GM12878 (cell line): ENCODE measurements around the gene LPGAT1. TPM values are rescaled to one million over a fixed set of nuclear protein-coding genes. Genes with fewer than 3 reads are reported as not detected.

Experiments
- ATF7 ChIP-seq: fragments of 450-650 bp; IDR thresholded peaks from 2 replicates; pipeline ENCODE4 v1.6.1; 2016; ENCODE audit warnings: low read depth, mild to moderate bottlenecking
- CBFB ChIP-seq: IDR thresholded peaks from 2 replicates; pipeline ENCODE4 v1.6.1; 2016; ENCODE audit warnings: antibody characterized with exemption, low read depth
- EED ChIP-seq: sonication (generic); IDR thresholded peaks from 2 replicates; pipeline ENCODE4 v1.6.1; 2016; ENCODE audit warnings: antibody characterized with exemption, low read depth
- ETV6 ChIP-seq, 2 experiments: fragments of 450-650 bp in 1 of 2; IDR thresholded peaks in 1 of 2; conservative IDR thresholded peaks in 1 of 2; 2 replicates each; pipeline ENCODE4 v1.6.1; 2014; ENCODE audit warnings: antibody characterized with exemption in 1 of 2, borderline replicate concordance in 1 of 2, low read depth in 1 of 2, mild to moderate bottlenecking in 1 of 2, moderate library complexity in 1 of 2
- EZH2 ChIP-seq: IDR thresholded peaks from 2 replicates; pipeline ENCODE4 v1.6.1; 2012; ENCODE audit warnings: low read depth, mild to moderate bottlenecking, control low read depth, inconsistent platforms, low read length, borderline replicate concordance; ENCODE audit not compliant: control insufficient read depth
- HDAC6 ChIP-seq: fragments of 200-600 bp; sonication (generic); IDR thresholded peaks from one replicate; pipeline ENCODE4 v1.8.0; 2017; ENCODE audit warnings: antibody characterized with exemption; ENCODE audit not compliant: unreplicated experiment
- IKZF1 ChIP-seq: fragments of 450-650 bp; conservative IDR thresholded peaks from 2 replicates; pipeline ENCODE4 v1.6.1; 2017; ENCODE audit warnings: antibody characterized with exemption, mild to moderate bottlenecking
- KDM1A ChIP-seq: fragments of 200-600 bp; sonication (generic); IDR thresholded peaks from 2 replicates; pipeline ENCODE4 v1.6.1; 2016; ENCODE audit warnings: borderline replicate concordance
- KLF5 ChIP-seq: fragments of 450-650 bp; IDR thresholded peaks from 2 replicates; pipeline ENCODE4 v1.6.1; 2014; ENCODE audit warnings: mild to moderate bottlenecking; ENCODE audit not compliant: partially characterized antibody
- MEF2A ChIP-seq: IDR thresholded peaks from 2 replicates; pipeline ENCODE4 v1.6.1; 2011; ENCODE audit warnings: low read depth, mild to moderate bottlenecking, low read length, moderate library complexity; ENCODE audit not compliant: insufficient read depth
- NR2C1 ChIP-seq: fragments of 450-650 bp; IDR thresholded peaks from 2 replicates; pipeline ENCODE4 v1.6.1; 2017; ENCODE audit warnings: antibody characterized with exemption, mild to moderate bottlenecking, moderate library complexity
- POU2F2 ChIP-seq: IDR thresholded peaks from 3 replicates; pipeline ENCODE4 v1.6.1; 2011; ENCODE audit warnings: low read depth, mild to moderate bottlenecking, low read length, borderline replicate concordance
- RB1 ChIP-seq: fragments of 450-650 bp; formaldehyde crosslinking; IDR thresholded peaks from 2 replicates; pipeline ENCODE4 v1.6.1; 2017; ENCODE audit warnings: mild to moderate bottlenecking, borderline replicate concordance
- SMAD5 ChIP-seq: IDR thresholded peaks from 2 replicates; pipeline ENCODE4 v1.6.1; 2016; ENCODE audit warnings: antibody characterized with exemption, low read depth
- TCF12 ChIP-seq: IDR thresholded peaks from 2 replicates; pipeline ENCODE4 v1.6.1; 2011; ENCODE audit warnings: low read depth, mild to moderate bottlenecking, low read length
- polyA plus RNA-seq, 11 experiments: library from polyadenylated mRNA; depleted of rRNA in 4 of 11; unstranded in 6 of 11; stranded (reverse) in 5 of 11; fragments of >200 nt; fragmentation: Nextera tagmentation in 4 of 11; fragmentation: Illumina TruSeq in 1 of 11; extraction: Ambion mirVana in 4 of 11; extraction: Trizol in 1 of 11; gene quantifications; 1 replicate in 1 of 11; 2 replicates in 10 of 11; pipeline versions ENCODE4 v1.2.1 to v1.2.3, GENCODE V29; 2011 to 2016; ENCODE audit warnings: inconsistent platforms in 2 of 11, missing spikeins in 2 of 11, low read depth in 1 of 11
- total RNA-seq, 4 experiments: library from RNA; depleted of rRNA in 3 of 4; stranded (reverse); fragments of >200 nt in 3 of 4; fragmentation: Illumina TruSeq in 1 of 4; extraction: Trizol in 1 of 4; gene quantifications; 2 replicates each; pipeline versions ENCODE4 v1.2.1 to v1.2.3, GENCODE V29; 2013 to 2021
- TF ChIP-seq, protein P1 (sequence below): fragments of 150-350 bp; IDR thresholded peaks from 2 replicates; pipeline ENCODE4 v1.6.1; 2016; ENCODE audit warnings: low read depth, low read length
- TF ChIP-seq, protein P2 (sequence below): fragments of 450-650 bp; formaldehyde crosslinking; IDR thresholded peaks from 2 replicates; pipeline ENCODE4 v1.5.0; 2022; ENCODE audit warnings: mild to moderate bottlenecking, missing genetic modification characterization
- TF ChIP-seq, protein P3 (sequence below): fragments of 450-650 bp; conservative IDR thresholded peaks from 2 replicates; pipeline ENCODE4 v1.6.1; 2017; ENCODE audit warnings: mild to moderate bottlenecking, moderate library complexity
- TF ChIP-seq, protein P4 (sequence below): fragments of 450-650 bp; IDR thresholded peaks from 2 replicates; pipeline ENCODE4 v1.6.1; 2017; ENCODE audit warnings: antibody characterized with exemption, mild to moderate bottlenecking, moderate library complexity

Gene LPGAT1
- total and polyA plus RNA-seq, 10 of the 15 experiments (the other 5 are each of a cell fraction or from before 2014, with no cell fraction given) = 5.8 to 40.6 (median 19.2) TPM

DNA sequence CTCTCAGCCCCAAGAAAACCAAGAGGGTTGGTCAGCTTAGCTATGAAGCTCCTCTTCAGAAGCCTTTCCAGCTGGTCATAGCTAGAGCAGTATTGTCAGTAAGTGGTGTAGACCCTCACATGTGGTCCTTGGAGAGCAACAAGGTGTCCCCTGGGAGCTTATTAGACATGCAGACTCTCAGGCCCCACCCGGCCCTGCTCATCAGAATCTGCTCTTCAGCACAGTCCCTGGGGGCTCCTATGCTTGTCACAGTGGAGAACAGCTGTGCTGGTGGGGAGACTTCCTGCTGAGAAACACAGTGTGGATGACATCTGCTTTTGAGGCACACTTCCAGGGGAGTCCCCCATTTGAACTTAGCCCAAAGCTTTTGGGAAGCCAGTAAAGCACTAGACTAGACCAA is 133.2 kb downstream of the LPGAT1 start (continued):
- TF ChIP-seq, protein P1, sequence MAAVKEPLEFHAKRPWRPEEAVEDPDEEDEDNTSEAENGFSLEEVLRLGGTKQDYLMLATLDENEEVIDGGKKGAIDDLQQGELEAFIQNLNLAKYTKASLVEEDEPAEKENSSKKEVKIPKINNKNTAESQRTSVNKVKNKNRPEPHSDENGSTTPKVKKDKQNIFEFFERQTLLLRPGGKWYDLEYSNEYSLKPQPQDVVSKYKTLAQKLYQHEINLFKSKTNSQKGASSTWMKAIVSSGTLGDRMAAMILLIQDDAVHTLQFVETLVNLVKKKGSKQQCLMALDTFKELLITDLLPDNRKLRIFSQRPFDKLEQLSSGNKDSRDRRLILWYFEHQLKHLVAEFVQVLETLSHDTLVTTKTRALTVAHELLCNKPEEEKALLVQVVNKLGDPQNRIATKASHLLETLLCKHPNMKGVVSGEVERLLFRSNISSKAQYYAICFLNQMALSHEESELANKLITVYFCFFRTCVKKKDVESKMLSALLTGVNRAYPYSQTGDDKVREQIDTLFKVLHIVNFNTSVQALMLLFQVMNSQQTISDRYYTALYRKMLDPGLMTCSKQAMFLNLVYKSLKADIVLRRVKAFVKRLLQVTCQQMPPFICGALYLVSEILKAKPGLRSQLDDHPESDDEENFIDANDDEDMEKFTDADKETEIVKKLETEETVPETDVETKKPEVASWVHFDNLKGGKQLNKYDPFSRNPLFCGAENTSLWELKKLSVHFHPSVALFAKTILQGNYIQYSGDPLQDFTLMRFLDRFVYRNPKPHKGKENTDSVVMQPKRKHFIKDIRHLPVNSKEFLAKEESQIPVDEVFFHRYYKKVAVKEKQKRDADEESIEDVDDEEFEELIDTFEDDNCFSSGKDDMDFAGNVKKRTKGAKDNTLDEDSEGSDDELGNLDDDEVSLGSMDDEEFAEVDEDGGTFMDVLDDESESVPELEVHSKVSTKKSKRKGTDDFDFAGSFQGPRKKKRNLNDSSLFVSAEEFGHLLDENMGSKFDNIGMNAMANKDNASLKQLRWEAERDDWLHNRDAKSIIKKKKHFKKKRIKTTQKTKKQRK = no peak
- TF ChIP-seq ATF7 (peak; percentile 86), TCF12 (peak; percentile 94), CBFB (no peak), NR2C1 (no peak), IKZF1 (peak; percentile 86), EED (peak; percentile 54; the same call in 1 of the 2 replicates), KLF5 (no peak), POU2F2 (0 out of 3 replicates have a peak, but pooled peaks have one; percentile 32), HDAC6 (no peak), SMAD5 (no peak), RB1 (peak; percentile 99; the same call in 1 of the 2 replicates), KDM1A (no peak), MEF2A (0 out of 2 replicates have a peak, but pooled peaks have one; percentile 42), EZH2 (no peak), ETV6 (conservative IDR thresholded peaks at IDR 0.05 in 1 of 2, IDR thresholded peaks at IDR 0.05 in 1 of 2; ENCODE audit: borderline replicate concordance in 1 of 2, low read depth in 1 of 2) (peak in 1 of 2 experiments; percentile 73; a peak in 2 of 4 replicates)
- TF ChIP-seq, protein P2, sequence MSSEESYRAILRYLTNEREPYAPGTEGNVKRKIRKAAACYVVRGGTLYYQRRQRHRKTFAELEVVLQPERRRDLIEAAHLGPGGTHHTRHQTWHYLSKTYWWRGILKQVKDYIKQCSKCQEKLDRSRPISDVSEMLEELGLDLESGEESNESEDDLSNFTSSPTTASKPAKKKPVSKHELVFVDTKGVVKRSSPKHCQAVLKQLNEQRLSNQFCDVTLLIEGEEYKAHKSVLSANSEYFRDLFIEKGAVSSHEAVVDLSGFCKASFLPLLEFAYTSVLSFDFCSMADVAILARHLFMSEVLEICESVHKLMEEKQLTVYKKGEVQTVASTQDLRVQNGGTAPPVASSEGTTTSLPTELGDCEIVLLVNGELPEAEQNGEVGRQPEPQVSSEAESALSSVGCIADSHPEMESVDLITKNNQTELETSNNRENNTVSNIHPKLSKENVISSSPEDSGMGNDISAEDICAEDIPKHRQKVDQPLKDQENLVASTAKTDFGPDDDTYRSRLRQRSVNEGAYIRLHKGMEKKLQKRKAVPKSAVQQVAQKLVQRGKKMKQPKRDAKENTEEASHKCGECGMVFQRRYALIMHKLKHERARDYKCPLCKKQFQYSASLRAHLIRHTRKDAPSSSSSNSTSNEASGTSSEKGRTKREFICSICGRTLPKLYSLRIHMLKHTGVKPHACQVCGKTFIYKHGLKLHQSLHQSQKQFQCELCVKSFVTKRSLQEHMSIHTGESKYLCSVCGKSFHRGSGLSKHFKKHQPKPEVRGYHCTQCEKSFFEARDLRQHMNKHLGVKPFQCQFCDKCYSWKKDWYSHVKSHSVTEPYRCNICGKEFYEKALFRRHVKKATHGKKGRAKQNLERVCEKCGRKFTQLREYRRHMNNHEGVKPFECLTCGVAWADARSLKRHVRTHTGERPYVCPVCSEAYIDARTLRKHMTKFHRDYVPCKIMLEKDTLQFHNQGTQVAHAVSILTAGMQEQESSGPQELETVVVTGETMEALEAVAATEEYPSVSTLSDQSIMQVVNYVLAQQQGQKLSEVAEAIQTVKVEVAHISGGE (CRISPR knock-in tag) = no peak
- TF ChIP-seq, protein P3, sequence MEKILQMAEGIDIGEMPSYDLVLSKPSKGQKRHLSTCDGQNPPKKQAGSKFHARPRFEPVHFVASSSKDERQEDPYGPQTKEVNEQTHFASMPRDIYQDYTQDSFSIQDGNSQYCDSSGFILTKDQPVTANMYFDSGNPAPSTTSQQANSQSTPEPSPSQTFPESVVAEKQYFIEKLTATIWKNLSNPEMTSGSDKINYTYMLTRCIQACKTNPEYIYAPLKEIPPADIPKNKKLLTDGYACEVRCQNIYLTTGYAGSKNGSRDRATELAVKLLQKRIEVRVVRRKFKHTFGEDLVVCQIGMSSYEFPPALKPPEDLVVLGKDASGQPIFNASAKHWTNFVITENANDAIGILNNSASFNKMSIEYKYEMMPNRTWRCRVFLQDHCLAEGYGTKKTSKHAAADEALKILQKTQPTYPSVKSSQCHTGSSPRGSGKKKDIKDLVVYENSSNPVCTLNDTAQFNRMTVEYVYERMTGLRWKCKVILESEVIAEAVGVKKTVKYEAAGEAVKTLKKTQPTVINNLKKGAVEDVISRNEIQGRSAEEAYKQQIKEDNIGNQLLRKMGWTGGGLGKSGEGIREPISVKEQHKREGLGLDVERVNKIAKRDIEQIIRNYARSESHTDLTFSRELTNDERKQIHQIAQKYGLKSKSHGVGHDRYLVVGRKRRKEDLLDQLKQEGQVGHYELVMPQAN = no peak
- TF ChIP-seq, protein P4, sequence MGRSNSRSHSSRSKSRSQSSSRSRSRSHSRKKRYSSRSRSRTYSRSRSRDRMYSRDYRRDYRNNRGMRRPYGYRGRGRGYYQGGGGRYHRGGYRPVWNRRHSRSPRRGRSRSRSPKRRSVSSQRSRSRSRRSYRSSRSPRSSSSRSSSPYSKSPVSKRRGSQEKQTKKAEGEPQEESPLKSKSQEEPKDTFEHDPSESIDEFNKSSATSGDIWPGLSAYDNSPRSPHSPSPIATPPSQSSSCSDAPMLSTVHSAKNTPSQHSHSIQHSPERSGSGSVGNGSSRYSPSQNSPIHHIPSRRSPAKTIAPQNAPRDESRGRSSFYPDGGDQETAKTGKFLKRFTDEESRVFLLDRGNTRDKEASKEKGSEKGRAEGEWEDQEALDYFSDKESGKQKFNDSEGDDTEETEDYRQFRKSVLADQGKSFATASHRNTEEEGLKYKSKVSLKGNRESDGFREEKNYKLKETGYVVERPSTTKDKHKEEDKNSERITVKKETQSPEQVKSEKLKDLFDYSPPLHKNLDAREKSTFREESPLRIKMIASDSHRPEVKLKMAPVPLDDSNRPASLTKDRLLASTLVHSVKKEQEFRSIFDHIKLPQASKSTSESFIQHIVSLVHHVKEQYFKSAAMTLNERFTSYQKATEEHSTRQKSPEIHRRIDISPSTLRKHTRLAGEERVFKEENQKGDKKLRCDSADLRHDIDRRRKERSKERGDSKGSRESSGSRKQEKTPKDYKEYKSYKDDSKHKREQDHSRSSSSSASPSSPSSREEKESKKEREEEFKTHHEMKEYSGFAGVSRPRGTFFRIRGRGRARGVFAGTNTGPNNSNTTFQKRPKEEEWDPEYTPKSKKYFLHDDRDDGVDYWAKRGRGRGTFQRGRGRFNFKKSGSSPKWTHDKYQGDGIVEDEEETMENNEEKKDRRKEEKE = no peak
